HepG2 (cell line): ENCODE results near the gene CTNNA2. TPM values are rescaled to one million over a fixed set of nuclear protein-coding genes. Genes with fewer than 3 reads are reported as not detected.

Experiments
- FLYWCH1 ChIP-seq: sonication (generic); formaldehyde crosslinking; IDR thresholded peaks from 2 replicates; pipeline ENCODE4 v1.8.1; 2023; ENCODE audit warnings: mild to moderate bottlenecking, missing genetic modification reagents
- FOXK2 ChIP-seq: fragments of 450-650 bp; IDR thresholded peaks from 2 replicates; pipeline ENCODE4 v1.6.1; 2016
- GATAD2A ChIP-seq: IDR thresholded peaks from 2 replicates; pipeline ENCODE4 v1.6.1; 2016
- GRHL1 ChIP-seq: sonication (generic); formaldehyde crosslinking; conservative IDR thresholded peaks from 2 replicates; pipeline ENCODE4 v1.8.0; 2022; ENCODE audit warnings: missing genetic modification reagents
- HIVEP1 ChIP-seq: sonication (generic); formaldehyde crosslinking; IDR thresholded peaks from 2 replicates; pipeline ENCODE4 v1.4.0; 2020; ENCODE audit warnings: mild to moderate bottlenecking, missing genetic modification reagents
- IKZF1 ChIP-seq: fragments of 450-650 bp; IDR thresholded peaks from 2 replicates; pipeline ENCODE4 v1.7.1; 2016
- JUN ChIP-seq: sonication (generic); formaldehyde crosslinking; IDR thresholded peaks from 2 replicates; pipeline ENCODE4 v1.4.0; 2020; ENCODE audit warnings: mild to moderate bottlenecking, missing genetic modification reagents
- KDM5B ChIP-seq: sonication (generic); formaldehyde crosslinking; IDR thresholded peaks from 2 replicates; pipeline ENCODE4 v1.4.0; 2020; ENCODE audit warnings: missing genetic modification reagents, mild to moderate bottlenecking, borderline replicate concordance
- MXD1 ChIP-seq: sonication (generic); formaldehyde crosslinking; IDR thresholded peaks from 2 replicates; pipeline ENCODE4 v1.4.0; 2020; ENCODE audit warnings: mild to moderate bottlenecking, missing genetic modification reagents
- MYNN ChIP-seq: sonication (generic); formaldehyde crosslinking; IDR thresholded peaks from 2 replicates; pipeline ENCODE4 v1.4.0; 2020; ENCODE audit warnings: mild to moderate bottlenecking, low read depth, missing genetic modification reagents
- NFE2L1 ChIP-seq: sonication (generic); formaldehyde crosslinking; IDR thresholded peaks from 2 replicates; pipeline ENCODE4 v1.4.0; 2020; ENCODE audit warnings: missing genetic modification reagents, mild to moderate bottlenecking, borderline replicate concordance
- NR1H2 ChIP-seq: sonication (generic); formaldehyde crosslinking; IDR thresholded peaks from 2 replicates; pipeline ENCODE4 v1.8.1; 2022; ENCODE audit warnings: low read depth, missing genetic modification reagents, borderline replicate concordance
- PAF1 ChIP-seq: IDR thresholded peaks from 2 replicates; pipeline ENCODE4 v1.6.1; 2016; ENCODE audit warnings: missing genetic modification reagents, missing compliant biosample characterization
- PITX1 ChIP-seq: sonication (generic); formaldehyde crosslinking; IDR thresholded peaks from 2 replicates; pipeline ENCODE4 v1.5.1; 2020; ENCODE audit warnings: mild to moderate bottlenecking, missing genetic modification reagents
- RBAK ChIP-seq: sonication (generic); formaldehyde crosslinking; IDR thresholded peaks from 2 replicates; pipeline ENCODE4 v1.5.1; 2020; ENCODE audit warnings: mild to moderate bottlenecking, missing genetic modification reagents
- REST ChIP-seq, 2 experiments: IDR thresholded peaks; 2 replicates each; pipeline ENCODE4 v1.6.1; 2011 to 2012; ENCODE audit warnings: low read length in 2 of 2, borderline replicate concordance in 1 of 2, low read depth in 1 of 2, mild to moderate bottlenecking in 1 of 2, moderate library complexity in 1 of 2
- SOX5 ChIP-seq: IDR thresholded peaks from 2 replicates; pipeline ENCODE4 v1.6.1; 2016; ENCODE audit warnings: borderline replicate concordance
- TRIM22 ChIP-seq: fragments of 450-650 bp; IDR thresholded peaks from 2 replicates; pipeline ENCODE4 v1.6.1; 2017
- ZFP37 ChIP-seq: sonication (generic); formaldehyde crosslinking; IDR thresholded peaks from 2 replicates; pipeline ENCODE4 v1.4.0; 2020; ENCODE audit warnings: missing genetic modification reagents, borderline replicate concordance
- ZFP82 ChIP-seq: sonication (generic); formaldehyde crosslinking; IDR thresholded peaks from 2 replicates; pipeline ENCODE4 v1.5.1; 2020; ENCODE audit warnings: mild to moderate bottlenecking, missing genetic modification reagents, borderline replicate concordance
- ZNF556 ChIP-seq: sonication (generic); formaldehyde crosslinking; IDR thresholded peaks from 2 replicates; pipeline ENCODE4 v1.4.0; 2020; ENCODE audit warnings: mild to moderate bottlenecking, missing genetic modification reagents, borderline replicate concordance
- ZNF569 ChIP-seq: sonication (generic); formaldehyde crosslinking; IDR thresholded peaks from 2 replicates; pipeline ENCODE4 v1.5.0; 2020; ENCODE audit warnings: mild to moderate bottlenecking, missing genetic modification reagents, moderate library complexity, borderline replicate concordance
- ZNF674 ChIP-seq: sonication (generic); formaldehyde crosslinking; IDR thresholded peaks from 2 replicates; pipeline ENCODE4 v1.5.0; 2020; ENCODE audit warnings: low read depth, mild to moderate bottlenecking, missing genetic modification reagents
- ZSCAN25 ChIP-seq: sonication (generic); formaldehyde crosslinking; IDR thresholded peaks from 2 replicates; pipeline ENCODE4 v1.8.0; 2022; ENCODE audit warnings: mild to moderate bottlenecking, missing genetic modification reagents
- polyA plus RNA-seq, 8 experiments: library from polyadenylated mRNA; depleted of rRNA in 3 of 8; stranded (reverse) in 7 of 8; unstranded in 1 of 8; fragments of >200 nt; fragmentation: Illumina TruSeq in 4 of 8; extraction: Trizol in 4 of 8; gene quantifications; 2 replicates each; pipeline versions ENCODE4 v1.2.1 to v1.2.3, GENCODE V29; 2011 to 2016; ENCODE audit warnings: low read depth in 4 of 8, missing spikeins in 1 of 8, mixed read lengths in 1 of 8; ENCODE audit not compliant: insufficient read depth in 1 of 8
- total RNA-seq, 5 experiments: library from RNA; depleted of rRNA; stranded (reverse); fragments of >200 nt; fragmentation: Illumina TruSeq; extraction: Trizol; gene quantifications; 2 replicates each; pipeline ENCODE4 v1.2.3, GENCODE V29; 2016; ENCODE audit warnings: low read depth in 1 of 5

The CTNNA2 gene
- total and polyA plus RNA-seq, 2 of the 13 experiments (the other 11 are each of a cell fraction or from before 2014, with no cell fraction given) = not detected

- TF ChIP-seq REST (IDR thresholded peaks at IDR 0.05; ENCODE audit: borderline replicate concordance in 1 of 2, low read depth in 1 of 2, low read length in 2 of 2) (peak; percentile 94 to 98), RBAK (CRISPR knock-in tag) (no peak), ZFP37 (peak; percentile 86; the same call in 1 of the 2 replicates), PAF1 (CRISPR knock-in tag) (no peak), IKZF1 (no peak), GATAD2A (peak; percentile 64; the same call in 1 of the 2 replicates), TRIM22 (no peak), FOXK2 (no peak), FLYWCH1 (CRISPR knock-in tag) (no peak), GRHL1 (CRISPR knock-in tag) (no peak), MXD1 (CRISPR knock-in tag) (no peak), JUN (CRISPR knock-in tag) (no peak), MYNN (no peak), ZNF674 (CRISPR knock-in tag) (no peak), ZNF556 (CRISPR knock-in tag) (no peak), HIVEP1 (no peak), ZFP82 (no peak), ZNF569 (CRISPR knock-in tag) (no peak), NR1H2 (CRISPR knock-in tag) (0 out of 2 replicates have a peak, but pooled peaks have one; percentile 46), NFE2L1 (CRISPR knock-in tag) (no peak), SOX5 (CRISPR knock-in tag) (peak; percentile 70), PITX1 (CRISPR knock-in tag) (peak; percentile 52; the same call in 1 of the 2 replicates), KDM5B (no peak), ZSCAN25 (CRISPR knock-in tag) (no peak)
Measured at GRCh38 chr2:79511320-79511951, 1.4 kb upstream of the CTNNA2 start (continued).
